Fibroblast of skin of back (primary cell): ENCODE data around the gene LAMC3.

Experiments
- DNase-seq: peaks from one replicate; pipeline ENCODE4 v3.0.0-alpha.2; 2013

The LAMC3 gene

DNA sequence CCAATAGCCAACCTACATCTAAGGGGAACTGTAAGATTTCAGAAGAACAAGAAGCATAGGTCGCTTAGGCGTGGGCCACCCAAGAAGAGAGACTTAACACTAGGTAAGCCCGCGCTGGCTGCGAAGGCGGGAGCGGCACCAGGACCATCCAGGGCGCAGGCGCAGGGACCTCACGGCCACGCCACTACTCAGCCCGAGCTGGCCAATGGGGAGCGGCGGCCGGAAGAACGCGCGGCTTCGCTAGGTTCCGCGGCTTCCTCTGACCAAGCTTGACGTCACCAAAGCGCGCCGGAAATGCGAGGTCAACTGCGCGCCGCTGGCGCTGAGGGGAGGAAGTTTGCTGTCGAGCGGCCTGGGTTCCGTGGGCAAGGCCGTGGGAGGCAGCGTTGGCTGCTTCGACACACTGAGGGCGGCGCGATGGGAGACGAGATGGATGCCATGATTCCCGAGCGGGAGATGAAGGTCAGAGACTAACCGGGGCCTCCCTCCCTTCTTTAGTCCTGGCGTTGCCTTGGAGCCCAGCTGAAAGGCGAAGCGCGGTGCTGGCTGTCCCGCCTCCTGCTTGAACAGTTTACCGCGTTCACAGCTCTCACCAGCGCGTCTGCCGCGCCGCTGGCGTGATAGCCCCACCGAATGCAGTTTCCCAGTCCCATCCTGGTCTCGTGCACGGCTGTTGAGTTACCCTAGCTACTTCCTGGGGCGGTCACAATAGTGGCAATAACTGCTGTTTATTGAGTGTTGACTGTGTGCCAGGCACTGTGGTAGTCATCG lies 116.5 kb downstream of the LAMC3 start, which contains the start of gene NUP214:
Gene NUP214 (plus strand): TSS at position 299 of the 771 bp plus-strand sequence. CDS start 119 bp downstream, at position 418.
- DNase-seq, result peak; percentile 98

GRCh38 chr9:131126059-131126426 lies 117.1 kb downstream of the LAMC3 start:
- no peak for DNase-seq

GRCh38 chr9:131129183-131129582 lies 120.2 kb downstream of the LAMC3 start:
- DNase-seq, result no peak

DNA sequence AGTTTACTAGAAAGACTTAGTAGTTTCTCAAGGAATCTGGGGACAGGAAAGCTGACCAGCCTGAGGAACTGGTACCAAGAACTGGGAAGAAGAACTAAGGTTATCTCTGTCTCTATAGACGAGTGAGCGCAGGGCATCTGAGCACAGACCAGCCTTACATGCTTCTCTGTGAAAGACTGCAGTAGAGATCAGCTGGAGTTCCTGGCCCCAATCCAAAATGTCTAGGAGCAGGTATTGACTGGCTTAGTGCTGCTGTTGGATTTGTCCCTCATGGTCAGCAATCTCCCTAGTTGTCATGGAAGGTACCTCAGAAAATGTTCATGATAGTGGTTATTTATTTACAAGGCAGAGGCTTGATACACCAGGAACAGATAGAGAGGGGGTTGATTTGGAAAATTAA lies 129.7 kb downstream of the LAMC3 start:
- no peak for DNase-seq

DNA sequence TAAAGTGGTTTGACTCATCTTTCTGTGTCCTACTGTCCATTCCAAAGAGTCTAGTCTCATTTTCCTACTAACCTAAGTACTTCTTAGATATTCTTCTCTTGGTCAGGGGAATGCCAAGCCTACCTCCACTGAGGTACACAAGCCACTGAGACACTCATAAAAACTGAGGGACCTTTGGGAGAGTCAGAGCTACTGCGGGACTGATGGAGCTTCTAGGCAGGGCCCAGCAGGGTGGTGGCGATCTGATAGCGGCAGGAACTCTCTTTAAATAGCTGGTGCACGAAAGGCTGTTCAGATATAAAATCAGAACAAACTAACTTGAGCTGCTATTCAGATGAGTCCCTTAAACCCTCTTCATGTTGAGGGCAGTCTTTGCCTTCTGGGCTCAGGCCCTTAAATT lies 131.1 kb downstream of the LAMC3 start:
- no peak for DNase-seq

- DNase-seq, result no peak
These were observed 131.6 kb downstream of the LAMC3 start for GRCh38 chr9:131140550-131140949.

- DNase-seq, result no peak
These were observed 133.2 kb downstream of the LAMC3 start for GRCh38 chr9:131142160-131142559.
